ENCODE measurements around the gene ADAMTS17.
A peak's percentile ranks its signal among the peaks of the same experiment; 100 is the strongest.

Gene ADAMTS17

DNA sequence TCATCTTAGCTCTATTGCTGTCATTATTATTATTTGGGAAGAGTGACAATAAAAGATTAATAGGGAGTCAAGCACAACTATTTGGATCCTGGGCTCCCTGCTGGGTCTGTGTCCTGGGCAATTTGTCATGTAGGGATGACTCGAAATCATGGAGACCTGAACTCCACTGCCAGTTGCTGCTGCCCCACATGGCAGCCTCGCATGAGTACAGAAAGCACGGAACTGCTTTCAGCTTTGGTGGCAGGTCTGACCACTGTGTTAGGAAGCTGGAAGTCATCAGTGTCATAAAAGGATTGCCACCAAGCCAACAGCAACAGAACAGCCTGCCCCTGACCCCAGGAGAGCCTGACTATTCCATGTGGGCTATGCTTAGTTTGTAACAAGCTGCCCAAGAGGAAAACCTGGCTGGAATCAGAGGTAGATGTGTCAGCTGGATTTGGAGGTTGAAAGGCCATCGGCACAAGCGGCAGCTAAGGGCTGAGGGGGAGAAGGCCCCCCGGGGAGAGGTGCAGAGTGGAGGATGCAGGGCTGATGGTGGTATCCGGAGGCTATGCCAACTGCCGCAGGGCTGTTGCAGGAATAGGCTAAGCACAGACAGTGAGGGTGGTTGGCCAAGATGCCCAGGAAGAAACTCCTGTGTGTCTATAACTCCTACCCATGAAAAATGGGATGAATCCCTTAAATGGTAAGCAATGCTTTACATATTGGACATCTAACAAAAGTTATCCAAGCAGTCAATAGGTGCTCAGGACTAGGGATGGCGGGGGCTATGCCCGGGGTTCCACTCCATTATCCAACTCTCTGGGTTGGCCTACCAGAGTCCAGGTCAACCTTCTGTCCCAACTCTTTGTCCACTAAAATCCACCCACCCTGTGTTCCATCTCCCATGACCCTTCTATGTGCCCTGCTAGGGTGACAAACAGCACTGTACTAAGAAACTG is 291.6 kb downstream of the ADAMTS17 start:
- DNase-seq (ENCODE audit: low spot score), result no peak

GRCh38 chr15:100049483-100049882 is 292.3 kb downstream of the ADAMTS17 start:
- no peak for DNase-seq (ENCODE audit: low spot score)

GRCh38 chr15:100048736-100049135 is 293.0 kb downstream of the ADAMTS17 start:
- no peak for DNase-seq (ENCODE audit: low spot score)

DNA sequence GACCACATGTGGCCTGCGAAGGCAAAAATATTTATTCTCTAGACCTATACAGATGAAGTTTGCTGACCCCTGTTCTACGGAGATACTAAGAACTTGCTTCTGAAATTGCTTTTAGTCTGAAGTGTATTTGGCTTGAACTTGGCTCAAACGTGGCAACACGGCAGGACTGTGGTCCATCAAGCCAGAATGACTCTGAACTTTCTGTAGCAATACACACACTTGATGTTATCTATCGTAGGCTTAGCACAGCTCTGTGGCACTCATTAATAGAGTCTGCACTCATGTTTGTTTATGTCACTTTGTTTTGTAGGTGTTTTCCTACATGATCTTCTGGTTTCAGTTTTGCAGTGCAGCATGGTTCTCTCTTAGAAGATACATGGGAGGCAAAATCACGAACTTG is 298.1 kb downstream of the ADAMTS17 start:
- no peak for DNase-seq (ENCODE audit: low spot score)

DNA sequence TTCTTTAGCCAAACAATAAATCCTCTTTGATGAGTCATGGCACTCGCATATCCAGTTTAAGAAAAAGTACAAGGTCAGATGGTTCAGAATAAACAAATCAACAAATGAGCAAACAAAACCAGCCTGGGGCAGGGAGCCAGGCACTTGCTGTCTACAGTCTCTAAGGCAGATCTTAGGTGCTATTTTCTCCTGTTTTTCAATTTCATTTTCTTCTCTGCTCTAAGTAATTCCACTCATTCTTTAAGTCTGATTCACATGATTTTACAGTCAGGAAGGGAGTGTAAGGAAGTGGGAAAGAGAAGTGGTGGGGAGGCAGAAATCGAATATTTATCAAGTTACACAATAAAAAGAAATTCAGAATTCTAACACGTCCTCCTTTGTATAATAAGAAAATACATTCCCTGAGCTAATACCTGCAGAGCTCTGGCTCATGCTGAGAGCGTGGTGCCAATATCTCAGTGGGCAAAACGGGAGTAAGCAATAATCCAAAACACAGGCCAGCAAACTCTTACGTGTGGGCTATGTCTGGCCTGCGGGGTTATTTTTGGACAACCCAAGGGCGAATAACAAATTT is 298.6 kb downstream of the ADAMTS17 start:
- DNase-seq (ENCODE audit: low spot score), result no peak

GRCh38 chr15:100042558-100042957 is 299.2 kb downstream of the ADAMTS17 start:
- no peak for DNase-seq (ENCODE audit: low spot score)

DNA sequence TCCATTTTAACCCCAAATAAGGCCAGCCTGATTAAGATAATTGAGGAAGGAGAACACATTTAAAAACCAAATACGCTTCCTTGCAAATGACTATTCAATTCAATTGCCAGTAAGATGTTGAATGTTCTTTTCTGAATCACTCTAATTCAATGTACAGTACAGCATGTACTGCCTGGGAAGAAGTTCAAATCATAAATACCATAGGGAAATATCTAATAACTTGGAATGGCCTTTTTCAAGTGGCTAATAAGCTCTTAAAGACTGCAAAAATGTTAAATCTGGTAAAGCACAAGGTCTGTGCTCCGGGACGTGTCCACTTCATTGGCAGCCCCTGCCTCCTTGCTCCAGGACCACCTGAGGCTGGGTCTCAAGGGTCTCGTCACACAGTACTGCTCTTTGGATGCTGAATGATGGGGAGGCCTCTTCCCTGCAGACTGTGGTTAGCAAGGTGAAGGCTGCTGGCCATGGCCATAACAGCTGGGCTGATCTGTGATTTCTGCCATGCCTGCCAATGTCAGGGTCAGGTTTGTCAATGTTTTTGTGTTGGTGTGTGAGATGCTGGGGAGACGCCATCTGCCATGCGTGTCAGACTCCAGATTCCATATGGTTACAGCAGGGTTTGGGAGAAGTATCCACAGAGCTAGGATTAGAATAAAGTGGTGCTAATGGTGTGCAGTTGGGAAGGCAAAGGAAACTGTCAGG is 300.5 kb downstream of the ADAMTS17 start:
- peak; percentile 44 for DNase-seq (ENCODE audit: low spot score)

- no peak for DNase-seq (ENCODE audit: low spot score)
Measured at GRCh38 chr15:100039994-100040393, 301.8 kb downstream of the ADAMTS17 start.

- no peak for DNase-seq (ENCODE audit: low spot score)
Measured at GRCh38 chr15:100038736-100039135, 303.0 kb downstream of the ADAMTS17 start.

- DNase-seq (ENCODE audit: low spot score), result no peak
Measured at GRCh38 chr15:100037901-100038300, 303.9 kb downstream of the ADAMTS17 start.

GRCh38 chr15:100036015-100036414 is 305.8 kb downstream of the ADAMTS17 start:
- no peak for DNase-seq (ENCODE audit: low spot score)

GRCh38 chr15:100034191-100034590 is 307.6 kb downstream of the ADAMTS17 start:
- no peak for DNase-seq (ENCODE audit: low spot score)

DNA sequence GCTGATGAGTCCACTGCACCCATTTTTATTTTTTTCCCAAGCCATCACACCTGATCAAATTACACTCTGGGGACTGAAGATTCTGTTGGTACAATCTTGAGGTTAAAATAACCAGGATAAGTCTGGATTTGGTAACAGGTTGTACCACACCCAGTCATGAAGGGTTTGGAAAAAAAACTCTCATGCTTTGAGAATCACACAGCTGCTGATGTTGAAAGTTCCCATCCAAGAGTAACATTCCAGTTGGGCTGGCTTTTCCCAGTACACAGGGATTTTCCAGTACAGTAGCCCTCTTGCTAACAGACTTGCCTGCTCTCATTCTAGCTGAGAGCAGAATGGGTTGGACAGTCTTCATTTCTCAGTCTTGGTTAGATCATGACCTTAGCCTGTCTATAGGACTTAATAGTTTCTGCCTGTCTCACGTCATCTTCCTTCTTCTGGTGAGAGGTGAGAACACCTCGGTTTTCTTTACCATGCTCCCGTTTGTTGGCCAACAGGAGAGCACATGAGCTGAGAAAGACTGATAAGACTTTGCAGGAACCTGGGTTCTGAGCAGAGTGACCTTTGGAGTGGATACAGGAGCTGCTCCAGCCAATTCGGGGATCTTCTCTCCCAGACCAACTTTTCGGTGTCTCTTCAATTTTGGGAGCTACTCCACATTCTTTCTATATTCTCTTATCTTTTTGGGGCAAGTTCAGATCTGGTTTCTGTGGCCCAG is 308.5 kb downstream of the ADAMTS17 start:
- no peak for DNase-seq (ENCODE audit: low spot score)

DNA sequence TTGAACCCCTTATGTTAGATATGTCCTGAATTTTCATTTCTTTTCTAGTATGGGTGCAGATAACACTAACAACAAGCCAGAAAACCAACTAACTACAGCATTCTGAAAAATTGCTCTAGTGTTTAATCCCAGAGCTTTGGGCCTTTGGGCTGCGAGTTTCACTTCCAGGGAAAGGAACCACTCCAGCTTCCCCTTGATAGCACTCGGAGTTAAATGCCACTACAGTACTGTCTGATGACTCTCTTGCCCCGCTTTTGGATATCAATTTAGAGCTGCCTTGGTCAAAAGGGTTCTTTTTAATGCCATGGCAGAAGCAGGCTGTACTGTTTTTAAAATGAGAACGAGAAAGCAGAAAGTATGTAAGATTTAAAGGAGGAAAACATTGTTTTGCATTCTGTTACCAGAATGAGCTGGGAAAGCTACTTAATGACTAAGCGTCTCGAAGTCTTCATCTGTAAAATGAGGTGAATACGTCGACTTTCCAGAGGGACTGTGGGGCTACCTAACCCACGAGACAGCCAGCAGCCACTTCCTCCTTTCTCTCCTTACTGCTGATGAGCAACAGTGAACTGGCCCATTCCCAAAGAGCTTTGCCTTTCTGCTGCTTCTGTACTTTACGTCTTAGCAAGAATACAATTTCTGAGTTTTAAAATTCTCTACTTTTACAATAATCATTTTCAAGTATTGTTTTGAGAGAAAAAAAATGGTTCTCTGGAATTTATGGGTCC is 309.3 kb downstream of the ADAMTS17 start:
- DNase-seq (ENCODE audit: low spot score), result no peak

- no peak for DNase-seq (ENCODE audit: low spot score)
Measured at GRCh38 chr15:100031665-100032357, 310.0 kb downstream of the ADAMTS17 start.

DNA sequence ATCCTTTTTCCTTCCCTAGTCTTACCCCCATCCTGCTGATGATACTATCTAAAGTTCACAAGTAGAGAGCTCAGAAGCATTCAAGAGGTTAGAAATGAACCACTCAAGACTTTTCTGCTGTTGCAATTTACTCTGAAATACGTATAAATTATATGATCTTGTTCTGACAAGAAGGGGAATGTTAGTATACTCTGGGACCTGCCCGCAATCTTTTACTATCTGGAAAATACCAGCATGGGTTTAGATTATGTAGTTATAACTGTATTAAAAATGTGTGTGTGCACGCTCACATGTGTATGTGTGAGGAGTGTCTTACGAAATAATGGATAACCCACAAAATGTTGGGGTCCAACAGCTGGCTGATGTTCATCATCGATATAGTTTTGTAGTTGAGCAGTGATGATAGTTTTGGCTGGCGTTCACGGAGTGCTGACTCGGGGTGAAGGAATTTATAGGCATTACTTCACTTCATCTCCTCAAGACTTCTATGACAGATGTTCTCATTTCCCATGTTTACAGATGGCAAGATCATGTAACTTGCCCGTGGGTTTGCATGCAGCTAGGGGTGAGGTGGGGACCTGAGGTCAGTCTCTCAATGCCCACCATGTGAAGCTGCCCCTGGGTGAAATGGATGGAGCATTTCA is 311.1 kb downstream of the ADAMTS17 start:
- DNase-seq (ENCODE audit: low spot score), result no peak

GRCh38 chr15:100029868-100030479 is 311.8 kb downstream of the ADAMTS17 start:
- no peak for DNase-seq (ENCODE audit: low spot score)

DNA sequence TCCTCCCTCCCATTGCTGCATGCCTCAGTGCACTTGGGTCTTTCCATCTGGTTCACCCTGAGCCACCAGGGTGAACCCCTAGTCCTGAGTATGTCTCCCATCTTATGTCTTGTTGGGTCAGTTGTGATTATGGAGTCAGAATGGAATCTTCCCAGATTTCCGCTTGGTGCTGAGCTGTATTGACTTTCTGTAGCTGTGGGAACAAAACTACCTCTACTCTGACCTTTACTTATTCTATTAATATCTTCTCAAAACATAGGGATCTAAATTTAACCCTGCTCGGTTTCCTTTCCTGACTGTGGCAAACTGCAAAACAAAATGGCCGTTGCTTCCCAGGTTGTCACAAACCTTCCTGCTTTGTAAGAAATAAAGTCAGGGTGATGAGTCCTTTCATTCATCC is 312.7 kb downstream of the ADAMTS17 start:
- no peak for DNase-seq (ENCODE audit: low spot score)

DNA sequence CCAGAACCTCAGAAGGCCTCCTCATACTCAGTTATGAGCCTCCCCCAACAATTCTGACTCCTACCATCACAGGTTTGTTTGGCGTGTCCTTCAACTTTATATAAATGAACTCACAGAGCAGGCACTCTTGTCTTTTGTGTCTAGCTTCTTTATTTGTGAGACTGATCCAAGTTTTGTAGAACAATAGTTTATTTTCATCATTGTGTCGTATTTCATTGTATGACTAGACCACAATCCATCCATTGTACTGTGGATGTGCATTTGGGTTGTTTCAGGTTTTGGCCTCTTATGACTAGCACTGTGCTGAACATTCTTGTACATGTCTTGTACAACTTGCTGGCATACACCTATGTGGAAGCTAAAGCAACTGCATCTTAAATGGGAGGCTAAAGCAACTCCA is 315.7 kb downstream of the ADAMTS17 start:
- DNase-seq (ENCODE audit: low spot score), result no peak

DNA sequence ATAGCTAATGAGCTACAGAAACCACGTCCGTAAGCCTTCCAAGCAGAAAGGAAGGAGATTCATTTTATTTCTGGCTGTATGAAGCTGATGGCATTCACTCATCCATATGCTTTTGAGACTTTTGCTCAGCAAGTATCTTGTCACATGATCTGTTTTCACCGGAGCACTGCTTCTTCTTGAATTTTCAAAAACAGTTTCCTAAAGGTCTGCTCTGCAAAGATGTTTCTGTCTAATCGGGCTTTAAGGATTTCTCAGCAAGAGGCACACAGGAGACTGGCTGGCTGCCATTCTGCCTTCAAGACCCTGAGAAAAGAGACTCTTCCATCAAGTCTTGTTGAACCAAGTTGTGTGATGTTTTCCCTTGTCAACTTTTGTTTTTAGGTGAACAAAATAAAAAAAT is 319.0 kb downstream of the ADAMTS17 start:
- no peak for DNase-seq (ENCODE audit: low spot score)
